ENCODE data around the gene RIOK2.

RIOK2 gene

GRCh38 chr5:97164846-97165245 is 18.2 kb downstream of the RIOK2 start:
- TF ChIP-seq CTCF (IDR thresholded peaks at IDR 0.05; ENCODE audit: low read depth, low read length), result no peak
- no peaks in the 10 kb centered on the region for H3K27me3 ChIP-seq
- DNase-seq, result no peak
- H3K9me3 ChIP-seq, result no peaks in the 10 kb centered on the region
- no peaks in the 10 kb centered on the region for H3K4me1 ChIP-seq
- peaks cover 36% of the 10 kb centered on the region for H3K36me3 ChIP-seq
- H3K4me3 ChIP-seq (ENCODE audit: low read depth, low read length), result no peak overlapping the region

DNA sequence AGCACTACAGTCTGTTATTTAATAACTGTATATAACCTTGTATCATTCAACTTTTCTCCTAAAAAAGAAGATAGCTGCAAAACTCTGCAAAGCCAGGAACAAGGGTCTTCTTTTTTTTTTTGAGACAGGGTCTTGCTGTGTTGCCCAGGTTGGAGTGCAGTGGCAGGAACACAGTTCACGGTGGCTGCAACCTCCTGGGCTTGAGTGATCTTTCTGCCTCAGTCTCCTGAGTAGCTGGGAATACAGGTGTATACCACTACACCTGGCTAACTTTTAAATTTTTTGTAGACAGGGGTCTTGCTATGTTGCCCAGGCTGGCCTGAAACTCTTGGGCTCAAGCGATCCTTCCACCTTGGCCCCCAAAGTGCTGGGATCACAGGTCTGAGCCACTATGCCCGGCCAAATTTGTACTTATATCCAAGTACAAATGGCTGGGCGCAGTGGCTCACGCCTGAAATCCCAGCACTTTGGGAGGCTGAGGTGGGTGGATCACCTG is 19.2 kb downstream of the RIOK2 start:
- no peak for DNase-seq
- Histone ChIP-seq H3K36me3 (peaks cover 36% of the 10 kb centered on the region), H3K27me3 (no peaks in the 10 kb centered on the region), H3K4me3 (ENCODE audit: low read depth, low read length) (no peak overlapping the region), H3K4me1 (no peaks in the 10 kb centered on the region), H3K9me3 (no peaks in the 10 kb centered on the region)
- no peak for TF ChIP-seq CTCF (IDR thresholded peaks at IDR 0.05; ENCODE audit: low read depth, low read length)

- Histone ChIP-seq H3K36me3 (peaks cover 35% of the 10 kb centered on the region), H3K27me3 (no peaks in the 10 kb centered on the region), H3K4me3 (ENCODE audit: low read depth, low read length) (no peak overlapping the region), H3K4me1 (no peaks in the 10 kb centered on the region), H3K9me3 (no peaks in the 10 kb centered on the region)
- peak; percentile 53 for TF ChIP-seq CTCF (IDR thresholded peaks at IDR 0.05; ENCODE audit: low read depth, low read length)
- DNase-seq, result no peak
Measured at GRCh38 chr5:97163360-97163764, 19.7 kb downstream of the RIOK2 start.

DNA sequence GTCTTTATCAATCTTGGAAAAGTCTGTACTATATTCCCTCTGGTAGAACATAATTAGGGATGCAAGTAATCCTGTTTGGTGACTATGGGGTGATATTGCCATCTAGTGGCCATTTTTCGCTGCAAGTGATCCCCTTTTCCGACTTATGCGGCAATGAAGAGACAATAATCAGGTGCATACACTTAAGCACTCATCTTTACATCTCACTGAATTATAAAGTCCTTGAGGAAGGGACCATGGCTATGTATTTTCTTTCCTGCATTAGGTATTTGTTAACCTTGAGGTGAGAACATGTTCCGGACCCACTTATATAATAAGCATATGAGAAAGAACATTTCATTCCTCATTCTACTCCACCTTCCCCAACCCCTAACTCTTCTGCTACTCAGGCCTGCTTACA is 21.0 kb downstream of the RIOK2 start:
- Histone ChIP-seq H3K4me1 (no peaks in the 10 kb centered on the region), H3K9me3 (no peaks in the 10 kb centered on the region), H3K4me3 (ENCODE audit: low read depth, low read length) (no peak overlapping the region), H3K36me3 (peaks cover 21% of the 10 kb centered on the region), H3K27me3 (no peaks in the 10 kb centered on the region)
- TF ChIP-seq CTCF (IDR thresholded peaks at IDR 0.05; ENCODE audit: low read depth, low read length), result peak; percentile 94
- peak; percentile 75 for DNase-seq

- Histone ChIP-seq H3K27me3 (no peaks in the 10 kb centered on the region), H3K4me1 (no peaks in the 10 kb centered on the region), H3K9me3 (no peaks in the 10 kb centered on the region), H3K4me3 (ENCODE audit: low read depth, low read length) (no peak overlapping the region), H3K36me3 (peaks cover 7% of the 10 kb centered on the region)
- no peak for TF ChIP-seq CTCF (IDR thresholded peaks at IDR 0.05; ENCODE audit: low read depth, low read length)
- DNase-seq, result no peak
Measured at GRCh38 chr5:97157689-97158088, 25.4 kb downstream of the RIOK2 start.

- H3K4me3 ChIP-seq (ENCODE audit: low read depth, low read length), result no peak overlapping the region
- DNase-seq, result no peak
- TF ChIP-seq CTCF (IDR thresholded peaks at IDR 0.05; ENCODE audit: low read depth, low read length), result no peak
- no peaks in the 10 kb centered on the region for H3K9me3 ChIP-seq
- H3K4me1 ChIP-seq, result no peaks in the 10 kb centered on the region
- H3K36me3 ChIP-seq, result no peaks in the 10 kb centered on the region
- H3K27me3 ChIP-seq, result no peaks in the 10 kb centered on the region
Measured at GRCh38 chr5:97151370-97151769, 31.7 kb downstream of the RIOK2 start.
